ENCODE results near the gene MS4A4A. TPM values are rescaled to one million over a fixed set of nuclear protein-coding genes. Genes with fewer than 3 reads are reported as not detected.

MS4A4A gene
- total and polyA plus RNA-seq, 9 of the 15 experiments (the other 6 are each of a cell fraction or from before 2014, with no cell fraction given) = 0.77 to 41.4 (median 10.1) TPM

GRCh38 chr11:60338053-60338452 lies 57.6 kb downstream of the MS4A4A start:
- Histone ChIP-seq H3K27me3 (ENCODE audit: control insufficient read depth in 2 of 2, insufficient read depth in 2 of 2, low read length in 2 of 2) (no peaks in the 10 kb centered on the region), H3K27ac (ENCODE audit: extremely low read depth, low read depth, low read length) (no peak overlapping the region), H2AFZ (ENCODE audit: low read depth, low read length) (no peak overlapping the region), H3K4me3 (no peak overlapping the region), H3K4me1 (replicated peaks in 1 of 2; ENCODE audit: control insufficient read depth in 2 of 2, insufficient read depth in 2 of 2, low read length in 2 of 2) (no peaks in the 10 kb centered on the region; a peak in 1 of 5 replicates), H3K79me2 (ENCODE audit: control insufficient read depth, insufficient read depth, low read length) (no peaks in the 10 kb centered on the region), H4K20me1 (replicated peaks; ENCODE audit: control insufficient read depth, insufficient read depth, low read length) (no peaks in the 10 kb centered on the region), H3K4me2 (ENCODE audit: insufficient read depth, low read length) (no peak overlapping the region), H3K36me3 (ENCODE audit: control insufficient read depth, insufficient read depth, low read length) (no peaks in the 10 kb centered on the region), H3K9me1 (ENCODE audit: control insufficient read depth, insufficient read depth, low read length) (no peaks in the 10 kb centered on the region), H3K9me3 (replicated peaks; ENCODE audit: control insufficient read depth, insufficient read depth, low read depth, low read length) (no peaks in the 10 kb centered on the region), H3K9ac (ENCODE audit: insufficient read depth in 1 of 2, low read depth in 2 of 2, low read length in 2 of 2) (no peak overlapping the region)
- ATAC-seq (no peak), FAIRE-seq (no peak), DNase-seq (ENCODE audit: extremely low read depth in 1 of 4, low spot score in 3 of 4) (no peak)
- WGBS (ENCODE audit: insufficient coverage, low coverage, missing lambda C conversion rate) = 3% methylated on average over 2 of the region's 2 CpGs
- ChIA-PET CTCF (ENCODE audit: low intra/inter-chr PET ratio) (interaction anchor here (0.6 kb wide), 1 partner anchor 13 kb away, joined by 5 read pairs; no protein-coding TSS in a partner anchor), POLR2A (no interaction called here)
- intact Hi-C loops (cut with micrococcal nuclease) = loop anchor here (10.0 kb wide), 1 partner anchor 523 kb away; the partner anchor contains the start of gene MRPL16
- BruUV-seq (replicated peaks) = no TSS peak
- TF ChIP-seq POLR2AphosphoS2 (IDR thresholded peaks at IDR 0.05; ENCODE audit: low read length) = no peak
- no peak for TF ChIP-seq ARID3A (IDR thresholded peaks at IDR 0.05; ENCODE audit: borderline replicate concordance, low read depth, low read length)
- in situ Hi-C loops (cut with MboI) = no loop called here

GRCh38 chr11:60339356-60339755 lies 58.9 kb downstream of the MS4A4A start:
- intact Hi-C loops (cut with micrococcal nuclease) = loop anchor here (10.0 kb wide), 1 partner anchor 525 kb away; the partner anchor contains the start of gene MRPL16
- Histone ChIP-seq H3K9me3 (replicated peaks; ENCODE audit: control insufficient read depth, insufficient read depth, low read depth, low read length) (no peaks in the 10 kb centered on the region), H3K9ac (ENCODE audit: insufficient read depth in 1 of 2, low read depth in 2 of 2, low read length in 2 of 2) (no peak overlapping the region), H3K4me1 (replicated peaks in 1 of 2; ENCODE audit: control insufficient read depth in 2 of 2, insufficient read depth in 2 of 2, low read length in 2 of 2) (no peaks in the 10 kb centered on the region), H3K27ac (ENCODE audit: extremely low read depth, low read depth, low read length) (no peak overlapping the region), H4K20me1 (replicated peaks; ENCODE audit: control insufficient read depth, insufficient read depth, low read length) (no peaks in the 10 kb centered on the region), H3K36me3 (ENCODE audit: control insufficient read depth, insufficient read depth, low read length) (no peaks in the 10 kb centered on the region), H3K79me2 (ENCODE audit: control insufficient read depth, insufficient read depth, low read length) (no peaks in the 10 kb centered on the region), H3K27me3 (ENCODE audit: control insufficient read depth in 2 of 2, insufficient read depth in 2 of 2, low read length in 2 of 2) (no peaks in the 10 kb centered on the region), H3K9me1 (ENCODE audit: control insufficient read depth, insufficient read depth, low read length) (no peaks in the 10 kb centered on the region), H3K4me3 (no peak overlapping the region), H3K4me2 (ENCODE audit: insufficient read depth, low read length) (no peak overlapping the region), H2AFZ (ENCODE audit: low read depth, low read length) (no peak overlapping the region)
- POLR2A ChIA-PET = no interaction called here
- no TSS peak for BruUV-seq (replicated peaks)
- FAIRE-seq (no peak), ATAC-seq (no peak), DNase-seq (ENCODE audit: extremely low read depth in 1 of 4, low spot score in 3 of 4) (no peak)
- in situ Hi-C loops (cut with MboI) = no loop called here
- 0% methylated on average over 3 of the region's 3 CpGs for WGBS (ENCODE audit: insufficient coverage, low coverage, missing lambda C conversion rate)
- CTCF ChIA-PET (ENCODE audit: low intra/inter-chr PET ratio) = no interaction called here
- TF ChIP-seq ILK (tag; IDR thresholded peaks at IDR 0.05; ENCODE audit: borderline replicate concordance, low read depth) (no peak), ZNF134 (CRISPR knock-in tag; conservative IDR thresholded peaks at IDR 0.05) (no peak), ZNF318 (IDR thresholded peaks at IDR 0.05; ENCODE audit: borderline replicate concordance in 1 of 2, low read depth in 1 of 2) (no peak)
